ENCODE results near the gene TECRL.

The TECRL gene

GRCh38 chr4:64250488-64250887 is 158.8 kb downstream of the TECRL start:
- H3K36me3 ChIP-seq (ENCODE audit: insufficient read depth, low read length) = no peaks in the 10 kb centered on the region

GRCh38 chr4:64250061-64250460 is 159.2 kb downstream of the TECRL start:
- no peak overlapping the region for H3K9ac ChIP-seq (ENCODE audit: low read length)
- no peaks in the 10 kb centered on the region for H3K36me3 ChIP-seq (ENCODE audit: insufficient read depth, low read length)
- H3K4me2 ChIP-seq (ENCODE audit: low read length) = no peak overlapping the region
- H3K27ac ChIP-seq (ENCODE audit: low read depth, low read length, poor library complexity, severe bottlenecking) = no peak overlapping the region
- H3K9me2 ChIP-seq (ENCODE audit: low read depth, low read length) = no peaks in the 10 kb centered on the region
- H3K9me3 ChIP-seq (ENCODE audit: low read length) = no peaks in the 10 kb centered on the region
- H3K79me2 ChIP-seq (ENCODE audit: insufficient read depth, low read length) = no peaks in the 10 kb centered on the region
- no peak for TF ChIP-seq CTCF (IDR thresholded peaks at IDR 0.05; ENCODE audit: low read length)
- TF ChIP-seq EZH2 (IDR thresholded peaks at IDR 0.05; ENCODE audit: borderline replicate concordance, low read length) = no peak
- no peaks in the 10 kb centered on the region for H3F3A ChIP-seq (ENCODE audit: insufficient read depth, low read length)
- no peaks in the 10 kb centered on the region for H4K20me1 ChIP-seq (ENCODE audit: insufficient read depth, low read length)
- H2AFZ ChIP-seq (ENCODE audit: low read length) = no peak overlapping the region
- H3K4me1 ChIP-seq (ENCODE audit: insufficient read depth, low read length, severe bottlenecking) = no peaks in the 10 kb centered on the region
- H3K27me3 ChIP-seq (ENCODE audit: insufficient read depth, low read length) = no peaks in the 10 kb centered on the region
- no peak overlapping the region for H3K4me3 ChIP-seq (ENCODE audit: low read depth, low read length, poor library complexity, severe bottlenecking)

More at GRCh38 chr4:64250488-64250887, 158.8 kb downstream of the TECRL start:
- TF ChIP-seq EZH2 (IDR thresholded peaks at IDR 0.05; ENCODE audit: borderline replicate concordance, low read length) (no peak), CTCF (IDR thresholded peaks at IDR 0.05; ENCODE audit: low read length) (no peak)
- Histone ChIP-seq H3K79me2 (ENCODE audit: insufficient read depth, low read length) (no peaks in the 10 kb centered on the region), H3K27ac (ENCODE audit: low read depth, low read length, poor library complexity, severe bottlenecking) (no peak overlapping the region), H3K9me2 (ENCODE audit: low read depth, low read length) (no peaks in the 10 kb centered on the region), H3F3A (ENCODE audit: insufficient read depth, low read length) (no peaks in the 10 kb centered on the region), H2AFZ (ENCODE audit: low read length) (no peak overlapping the region), H3K9ac (ENCODE audit: low read length) (no peak overlapping the region), H3K27me3 (ENCODE audit: insufficient read depth, low read length) (no peaks in the 10 kb centered on the region), H3K4me2 (ENCODE audit: low read length) (no peak overlapping the region), H3K4me3 (ENCODE audit: low read depth, low read length, poor library complexity, severe bottlenecking) (no peak overlapping the region), H3K4me1 (ENCODE audit: insufficient read depth, low read length, severe bottlenecking) (no peaks in the 10 kb centered on the region), H4K20me1 (ENCODE audit: insufficient read depth, low read length) (no peaks in the 10 kb centered on the region), H3K9me3 (ENCODE audit: low read length) (no peaks in the 10 kb centered on the region)

GRCh38 chr4:64248186-64248585 is 161.1 kb downstream of the TECRL start:
- Histone ChIP-seq H3K9me3 (ENCODE audit: low read length) (no peaks in the 10 kb centered on the region), H3K4me1 (ENCODE audit: insufficient read depth, low read length, severe bottlenecking) (no peaks in the 10 kb centered on the region), H3K27me3 (ENCODE audit: insufficient read depth, low read length) (no peaks in the 10 kb centered on the region), H3K27ac (ENCODE audit: low read depth, low read length, poor library complexity, severe bottlenecking) (no peak overlapping the region), H3K4me3 (ENCODE audit: low read depth, low read length, poor library complexity, severe bottlenecking) (no peak overlapping the region), H4K20me1 (ENCODE audit: insufficient read depth, low read length) (no peaks in the 10 kb centered on the region), H3K9ac (ENCODE audit: low read length) (no peak overlapping the region), H3F3A (ENCODE audit: insufficient read depth, low read length) (no peaks in the 10 kb centered on the region), H2AFZ (ENCODE audit: low read length) (no peak overlapping the region), H3K4me2 (ENCODE audit: low read length) (no peak overlapping the region), H3K9me2 (ENCODE audit: low read depth, low read length) (no peaks in the 10 kb centered on the region), H3K36me3 (ENCODE audit: insufficient read depth, low read length) (no peaks in the 10 kb centered on the region), H3K79me2 (ENCODE audit: insufficient read depth, low read length) (no peaks in the 10 kb centered on the region)
- no peak for TF ChIP-seq EZH2 (IDR thresholded peaks at IDR 0.05; ENCODE audit: borderline replicate concordance, low read length)
- TF ChIP-seq CTCF (IDR thresholded peaks at IDR 0.05; ENCODE audit: low read length) = no peak
